ENCODE results near the gene TNFSF8. TPM values are rescaled to one million over a fixed set of nuclear protein-coding genes. Genes with fewer than 3 reads are reported as not detected.

Gene TNFSF8
- total RNA-seq, 1 experiment from 2014 or later, result not detected

DNA sequence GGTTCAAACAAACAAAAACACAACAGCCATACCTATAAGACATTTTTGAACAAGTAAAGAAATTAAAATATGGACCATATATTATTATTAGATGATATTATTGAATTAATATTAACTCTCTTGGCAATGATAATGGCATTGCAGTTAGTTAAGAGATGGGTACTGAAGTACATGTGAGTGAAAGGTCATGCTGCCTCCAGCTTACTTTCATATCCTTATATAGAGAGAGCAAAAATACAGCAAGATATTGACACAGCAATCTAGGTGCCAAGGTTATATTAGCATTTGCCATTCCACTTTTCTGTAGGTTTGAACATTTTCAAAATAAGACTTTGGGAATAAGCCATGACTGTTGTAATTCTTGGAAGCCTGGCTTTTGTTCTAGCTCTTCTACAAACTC lies 6.1 kb downstream of the TNFSF8 start (continued):
- TF ChIP-seq, protein P1, sequence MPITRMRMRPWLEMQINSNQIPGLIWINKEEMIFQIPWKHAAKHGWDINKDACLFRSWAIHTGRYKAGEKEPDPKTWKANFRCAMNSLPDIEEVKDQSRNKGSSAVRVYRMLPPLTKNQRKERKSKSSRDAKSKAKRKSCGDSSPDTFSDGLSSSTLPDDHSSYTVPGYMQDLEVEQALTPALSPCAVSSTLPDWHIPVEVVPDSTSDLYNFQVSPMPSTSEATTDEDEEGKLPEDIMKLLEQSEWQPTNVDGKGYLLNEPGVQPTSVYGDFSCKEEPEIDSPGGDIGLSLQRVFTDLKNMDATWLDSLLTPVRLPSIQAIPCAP (CRISPR knock-in tag; IDR thresholded peaks at IDR 0.05), result no peak
- TF ChIP-seq NR2C2 (CRISPR knock-in tag; IDR thresholded peaks at IDR 0.05) (no peak), NR1H2 (CRISPR knock-in tag; IDR thresholded peaks at IDR 0.05) (no peak), CTCF (IDR thresholded peaks at IDR 0.05) (no peak), JAZF1 (CRISPR knock-in tag; IDR thresholded peaks at IDR 0.05) (no peak), FOXK1 (CRISPR knock-in tag; IDR thresholded peaks at IDR 0.05) (no peak)
- TF ChIP-seq, protein P2, sequence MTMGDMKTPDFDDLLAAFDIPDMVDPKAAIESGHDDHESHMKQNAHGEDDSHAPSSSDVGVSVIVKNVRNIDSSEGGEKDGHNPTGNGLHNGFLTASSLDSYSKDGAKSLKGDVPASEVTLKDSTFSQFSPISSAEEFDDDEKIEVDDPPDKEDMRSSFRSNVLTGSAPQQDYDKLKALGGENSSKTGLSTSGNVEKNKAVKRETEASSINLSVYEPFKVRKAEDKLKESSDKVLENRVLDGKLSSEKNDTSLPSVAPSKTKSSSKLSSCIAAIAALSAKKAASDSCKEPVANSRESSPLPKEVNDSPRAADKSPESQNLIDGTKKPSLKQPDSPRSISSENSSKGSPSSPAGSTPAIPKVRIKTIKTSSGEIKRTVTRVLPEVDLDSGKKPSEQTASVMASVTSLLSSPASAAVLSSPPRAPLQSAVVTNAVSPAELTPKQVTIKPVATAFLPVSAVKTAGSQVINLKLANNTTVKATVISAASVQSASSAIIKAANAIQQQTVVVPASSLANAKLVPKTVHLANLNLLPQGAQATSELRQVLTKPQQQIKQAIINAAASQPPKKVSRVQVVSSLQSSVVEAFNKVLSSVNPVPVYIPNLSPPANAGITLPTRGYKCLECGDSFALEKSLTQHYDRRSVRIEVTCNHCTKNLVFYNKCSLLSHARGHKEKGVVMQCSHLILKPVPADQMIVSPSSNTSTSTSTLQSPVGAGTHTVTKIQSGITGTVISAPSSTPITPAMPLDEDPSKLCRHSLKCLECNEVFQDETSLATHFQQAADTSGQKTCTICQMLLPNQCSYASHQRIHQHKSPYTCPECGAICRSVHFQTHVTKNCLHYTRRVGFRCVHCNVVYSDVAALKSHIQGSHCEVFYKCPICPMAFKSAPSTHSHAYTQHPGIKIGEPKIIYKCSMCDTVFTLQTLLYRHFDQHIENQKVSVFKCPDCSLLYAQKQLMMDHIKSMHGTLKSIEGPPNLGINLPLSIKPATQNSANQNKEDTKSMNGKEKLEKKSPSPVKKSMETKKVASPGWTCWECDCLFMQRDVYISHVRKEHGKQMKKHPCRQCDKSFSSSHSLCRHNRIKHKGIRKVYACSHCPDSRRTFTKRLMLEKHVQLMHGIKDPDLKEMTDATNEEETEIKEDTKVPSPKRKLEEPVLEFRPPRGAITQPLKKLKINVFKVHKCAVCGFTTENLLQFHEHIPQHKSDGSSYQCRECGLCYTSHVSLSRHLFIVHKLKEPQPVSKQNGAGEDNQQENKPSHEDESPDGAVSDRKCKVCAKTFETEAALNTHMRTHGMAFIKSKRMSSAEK (CRISPR knock-in tag; IDR thresholded peaks at IDR 0.05; ENCODE audit: borderline replicate concordance), result no peak

DNA sequence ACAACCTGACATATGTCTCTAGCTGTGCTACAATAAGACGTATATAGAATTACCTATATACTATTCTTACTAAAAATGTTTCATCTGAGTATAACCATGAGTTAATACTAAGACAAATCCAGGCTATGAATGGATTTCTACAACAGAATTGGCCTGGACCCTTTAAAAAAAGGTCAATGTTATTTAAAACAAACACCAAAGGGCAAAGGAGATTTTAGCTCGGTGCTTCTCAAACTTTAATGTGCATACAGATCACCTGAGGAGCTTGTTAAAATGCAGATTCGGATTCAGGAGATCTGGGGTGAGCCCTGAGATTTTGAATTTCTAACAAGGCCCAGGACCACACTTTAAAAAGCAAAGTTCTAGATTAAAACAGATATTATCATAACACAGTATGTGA lies 6.5 kb downstream of the TNFSF8 start:
- CTCF ChIA-PET, result interaction anchor here (0.7 to 1.3 kb wide), 2 partner anchors 10 to 243 kb away, joined by 3 read pairs; no protein-coding TSS in a partner anchor
- Mint-ChIP-seq H3K4me1 (peaks cover 25% of the 10 kb centered on the region), H3K27me3 (ENCODE audit: low read depth) (peaks cover 98% of the 10 kb centered on the region), H3K4me3 (no peak overlapping the region), H3K27ac (no peak overlapping the region), H3K9me3 (no peaks in the 10 kb centered on the region), H3K36me3 (no peaks in the 10 kb centered on the region)
- POLR2A ChIA-PET, result no interaction called here
- no peak for DNase-seq (ENCODE audit: low spot score)
- no peak for ATAC-seq
- TF ChIP-seq MLX (CRISPR knock-in tag; IDR thresholded peaks at IDR 0.05), result no peak
- no peak for TF ChIP-seq FOXK1 (CRISPR knock-in tag; IDR thresholded peaks at IDR 0.05)
- TF ChIP-seq, protein P3, sequence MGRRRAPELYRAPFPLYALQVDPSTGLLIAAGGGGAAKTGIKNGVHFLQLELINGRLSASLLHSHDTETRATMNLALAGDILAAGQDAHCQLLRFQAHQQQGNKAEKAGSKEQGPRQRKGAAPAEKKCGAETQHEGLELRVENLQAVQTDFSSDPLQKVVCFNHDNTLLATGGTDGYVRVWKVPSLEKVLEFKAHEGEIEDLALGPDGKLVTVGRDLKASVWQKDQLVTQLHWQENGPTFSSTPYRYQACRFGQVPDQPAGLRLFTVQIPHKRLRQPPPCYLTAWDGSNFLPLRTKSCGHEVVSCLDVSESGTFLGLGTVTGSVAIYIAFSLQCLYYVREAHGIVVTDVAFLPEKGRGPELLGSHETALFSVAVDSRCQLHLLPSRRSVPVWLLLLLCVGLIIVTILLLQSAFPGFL (CRISPR knock-in tag; IDR thresholded peaks at IDR 0.05; ENCODE audit: borderline replicate concordance), result no peak
- TF ChIP-seq, protein P4, sequence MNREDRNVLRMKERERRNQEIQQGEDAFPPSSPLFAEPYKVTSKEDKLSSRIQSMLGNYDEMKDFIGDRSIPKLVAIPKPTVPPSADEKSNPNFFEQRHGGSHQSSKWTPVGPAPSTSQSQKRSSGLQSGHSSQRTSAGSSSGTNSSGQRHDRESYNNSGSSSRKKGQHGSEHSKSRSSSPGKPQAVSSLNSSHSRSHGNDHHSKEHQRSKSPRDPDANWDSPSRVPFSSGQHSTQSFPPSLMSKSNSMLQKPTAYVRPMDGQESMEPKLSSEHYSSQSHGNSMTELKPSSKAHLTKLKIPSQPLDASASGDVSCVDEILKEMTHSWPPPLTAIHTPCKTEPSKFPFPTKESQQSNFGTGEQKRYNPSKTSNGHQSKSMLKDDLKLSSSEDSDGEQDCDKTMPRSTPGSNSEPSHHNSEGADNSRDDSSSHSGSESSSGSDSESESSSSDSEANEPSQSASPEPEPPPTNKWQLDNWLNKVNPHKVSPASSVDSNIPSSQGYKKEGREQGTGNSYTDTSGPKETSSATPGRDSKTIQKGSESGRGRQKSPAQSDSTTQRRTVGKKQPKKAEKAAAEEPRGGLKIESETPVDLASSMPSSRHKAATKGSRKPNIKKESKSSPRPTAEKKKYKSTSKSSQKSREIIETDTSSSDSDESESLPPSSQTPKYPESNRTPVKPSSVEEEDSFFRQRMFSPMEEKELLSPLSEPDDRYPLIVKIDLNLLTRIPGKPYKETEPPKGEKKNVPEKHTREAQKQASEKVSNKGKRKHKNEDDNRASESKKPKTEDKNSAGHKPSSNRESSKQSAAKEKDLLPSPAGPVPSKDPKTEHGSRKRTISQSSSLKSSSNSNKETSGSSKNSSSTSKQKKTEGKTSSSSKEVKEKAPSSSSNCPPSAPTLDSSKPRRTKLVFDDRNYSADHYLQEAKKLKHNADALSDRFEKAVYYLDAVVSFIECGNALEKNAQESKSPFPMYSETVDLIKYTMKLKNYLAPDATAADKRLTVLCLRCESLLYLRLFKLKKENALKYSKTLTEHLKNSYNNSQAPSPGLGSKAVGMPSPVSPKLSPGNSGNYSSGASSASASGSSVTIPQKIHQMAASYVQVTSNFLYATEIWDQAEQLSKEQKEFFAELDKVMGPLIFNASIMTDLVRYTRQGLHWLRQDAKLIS (CRISPR knock-in tag; IDR thresholded peaks at IDR 0.05; ENCODE audit: borderline replicate concordance), result no peak
- TF ChIP-seq ZNF671 (CRISPR knock-in tag; IDR thresholded peaks at IDR 0.05), result no peak
- TF ChIP-seq, protein P5, sequence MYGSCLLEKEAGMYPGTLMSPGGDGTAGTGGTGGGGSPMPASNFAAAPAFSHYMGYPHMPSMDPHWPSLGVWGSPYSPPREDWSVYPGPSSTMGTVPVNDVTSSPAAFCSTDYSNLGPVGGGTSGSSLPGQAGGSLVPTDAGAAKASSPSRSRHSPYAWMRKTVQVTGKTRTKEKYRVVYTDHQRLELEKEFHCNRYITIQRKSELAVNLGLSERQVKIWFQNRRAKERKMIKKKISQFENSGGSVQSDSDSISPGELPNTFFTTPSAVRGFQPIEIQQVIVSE (CRISPR knock-in tag; IDR thresholded peaks at IDR 0.05; ENCODE audit: borderline replicate concordance), result no peak
- TF ChIP-seq IRF2 (CRISPR knock-in tag; IDR thresholded peaks at IDR 0.05; ENCODE audit: borderline replicate concordance, low read depth), result no peak
- TF ChIP-seq ZNF232 (CRISPR knock-in tag; IDR thresholded peaks at IDR 0.05), result no peak
- TF ChIP-seq, protein P6, sequence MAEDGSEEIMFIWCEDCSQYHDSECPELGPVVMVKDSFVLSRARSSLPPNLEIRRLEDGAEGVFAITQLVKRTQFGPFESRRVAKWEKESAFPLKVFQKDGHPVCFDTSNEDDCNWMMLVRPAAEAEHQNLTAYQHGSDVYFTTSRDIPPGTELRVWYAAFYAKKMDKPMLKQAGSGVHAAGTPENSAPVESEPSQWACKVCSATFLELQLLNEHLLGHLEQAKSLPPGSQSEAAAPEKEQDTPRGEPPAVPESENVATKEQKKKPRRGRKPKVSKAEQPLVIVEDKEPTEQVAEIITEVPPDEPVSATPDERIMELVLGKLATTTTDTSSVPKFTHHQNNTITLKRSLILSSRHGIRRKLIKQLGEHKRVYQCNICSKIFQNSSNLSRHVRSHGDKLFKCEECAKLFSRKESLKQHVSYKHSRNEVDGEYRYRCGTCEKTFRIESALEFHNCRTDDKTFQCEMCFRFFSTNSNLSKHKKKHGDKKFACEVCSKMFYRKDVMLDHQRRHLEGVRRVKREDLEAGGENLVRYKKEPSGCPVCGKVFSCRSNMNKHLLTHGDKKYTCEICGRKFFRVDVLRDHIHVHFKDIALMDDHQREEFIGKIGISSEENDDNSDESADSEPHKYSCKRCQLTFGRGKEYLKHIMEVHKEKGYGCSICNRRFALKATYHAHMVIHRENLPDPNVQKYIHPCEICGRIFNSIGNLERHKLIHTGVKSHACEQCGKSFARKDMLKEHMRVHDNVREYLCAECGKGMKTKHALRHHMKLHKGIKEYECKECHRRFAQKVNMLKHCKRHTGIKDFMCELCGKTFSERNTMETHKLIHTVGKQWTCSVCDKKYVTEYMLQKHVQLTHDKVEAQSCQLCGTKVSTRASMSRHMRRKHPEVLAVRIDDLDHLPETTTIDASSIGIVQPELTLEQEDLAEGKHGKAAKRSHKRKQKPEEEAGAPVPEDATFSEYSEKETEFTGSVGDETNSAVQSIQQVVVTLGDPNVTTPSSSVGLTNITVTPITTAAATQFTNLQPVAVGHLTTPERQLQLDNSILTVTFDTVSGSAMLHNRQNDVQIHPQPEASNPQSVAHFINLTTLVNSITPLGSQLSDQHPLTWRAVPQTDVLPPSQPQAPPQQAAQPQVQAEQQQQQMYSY (CRISPR knock-in tag; IDR thresholded peaks at IDR 0.05), result no peak
- TF ChIP-seq OVOL2 (CRISPR knock-in tag; IDR thresholded peaks at IDR 0.05; ENCODE audit: borderline replicate concordance), result no peak
- TF ChIP-seq USF2 (CRISPR knock-in tag; IDR thresholded peaks at IDR 0.05), result no peak
- TF ChIP-seq NR2C2 (CRISPR knock-in tag; IDR thresholded peaks at IDR 0.05), result no peak
- no peak for TF ChIP-seq CREB1 (CRISPR knock-in tag; IDR thresholded peaks at IDR 0.05)

All from WTC11 (cell line).